ENCODE measurements around the gene RFX8.

DNA sequence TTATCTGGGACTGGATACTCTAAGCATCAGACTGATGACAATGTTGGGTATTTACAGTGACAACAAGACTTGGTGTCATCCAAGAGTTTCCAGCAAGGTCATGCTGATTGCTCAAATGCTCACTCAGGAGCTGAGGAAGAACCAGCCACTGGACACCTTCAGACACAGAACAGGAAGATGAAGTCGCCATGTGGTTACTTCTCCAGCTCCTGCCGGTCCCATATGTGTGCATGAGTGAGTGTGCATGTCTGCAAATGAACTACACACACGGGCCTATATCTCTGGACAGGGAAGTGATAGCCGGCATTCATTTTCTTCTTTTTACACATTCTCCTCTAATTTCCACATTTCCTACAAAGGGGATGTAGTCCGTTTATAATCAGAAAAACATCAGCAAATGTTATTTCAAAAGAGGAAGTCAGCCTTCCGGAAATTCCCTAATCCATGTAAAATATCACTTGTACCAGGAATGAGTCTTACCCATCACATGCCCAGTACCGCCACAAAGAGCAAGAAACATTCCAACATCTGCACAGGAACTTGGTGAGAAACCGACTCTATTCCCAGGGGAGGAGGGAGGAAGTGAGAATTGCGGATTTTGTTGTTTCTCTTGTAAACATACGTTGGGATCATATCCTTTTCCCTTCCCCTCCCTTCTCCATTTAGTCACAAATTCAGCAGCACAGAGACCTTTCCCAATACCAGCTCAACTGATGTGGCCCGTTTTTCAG is 10.8 kb downstream of the RFX8 start:
- TF ChIP-seq GATA2 (IDR thresholded peaks at IDR 0.05; ENCODE audit: low read depth, low read length) (no peak), GATA3 (IDR thresholded peaks at IDR 0.05; ENCODE audit: low read depth, low read length) (no peak)
